ENCODE results near the gene PHF2.

The PHF2 gene

GRCh38 chr9:93587651-93588347, 11.4 kb downstream of the PHF2 start:
- DNase-seq: no peak

- DNase-seq: no peak
Observed at GRCh38 chr9:93588641-93589609, 12.5 kb downstream of the PHF2 start.

- no peak for DNase-seq
Observed at GRCh38 chr9:93589688-93590087, 13.3 kb downstream of the PHF2 start.

- no peak for DNase-seq
Observed at GRCh38 chr9:93590609-93591234, 14.3 kb downstream of the PHF2 start.

- DNase-seq: no peak
Observed at GRCh38 chr9:93591301-93592007, 15.1 kb downstream of the PHF2 start.

- no peak for DNase-seq
Observed at GRCh38 chr9:93592008-93592642, 15.7 kb downstream of the PHF2 start.

GRCh38 chr9:93592643-93593021, 16.2 kb downstream of the PHF2 start:
- DNase-seq: no peak

- no peak for DNase-seq
Observed at GRCh38 chr9:93593144-93593658, 16.8 kb downstream of the PHF2 start.

GRCh38 chr9:93594041-93594756, 17.8 kb downstream of the PHF2 start:
- DNase-seq: no peak

- DNase-seq: no peak
Observed at GRCh38 chr9:93595461-93595860, 19.1 kb downstream of the PHF2 start.

GRCh38 chr9:93595861-93596365, 19.5 kb downstream of the PHF2 start:
- no peak for DNase-seq

GRCh38 chr9:93596399-93596798, 20.0 kb downstream of the PHF2 start:
- no peak for DNase-seq

- no peak for DNase-seq
Observed at GRCh38 chr9:93597142-93597706, 20.8 kb downstream of the PHF2 start.

- DNase-seq: no peak
Observed at GRCh38 chr9:93597871-93598646, 21.7 kb downstream of the PHF2 start.

- DNase-seq: no peak
Observed at GRCh38 chr9:93598647-93599241, 22.4 kb downstream of the PHF2 start.

- DNase-seq: no peak
Observed at GRCh38 chr9:93599571-93600403, 23.4 kb downstream of the PHF2 start.

- DNase-seq: no peak
Observed at GRCh38 chr9:93600504-93600903, 24.1 kb downstream of the PHF2 start.

- DNase-seq: no peak
Observed at GRCh38 chr9:93601063-93601462, 24.7 kb downstream of the PHF2 start.

GRCh38 chr9:93601666-93602065, 25.3 kb downstream of the PHF2 start:
- no peak for DNase-seq

All from HCEC 1CT (cell line).